H1 (cell line): ENCODE results near the gene FLRT1. TPM values are rescaled to one million over a fixed set of nuclear protein-coding genes. Genes with fewer than 3 reads are reported as not detected.

Experiments used
- BACH1 ChIP-seq: IDR thresholded peaks from 2 replicates; pipeline ENCODE4 v1.6.1; 2012; ENCODE audit warnings: low read length, improper control_type of control experiment
- MAFK ChIP-seq: IDR thresholded peaks from 2 replicates; pipeline ENCODE4 v1.6.1; 2012; ENCODE audit warnings: low read depth, mild to moderate bottlenecking, improper control_type of control experiment, low read length
- RAD21 ChIP-seq, 2 experiments: IDR thresholded peaks in 1 of 2; conservative IDR thresholded peaks in 1 of 2; 2 replicates each; pipeline ENCODE4 v1.6.1; 2011; ENCODE audit warnings: low read depth in 2 of 2, low read length in 2 of 2, improper control_type of control experiment in 1 of 2, inconsistent platforms in 1 of 2, mild to moderate bottlenecking in 1 of 2, moderate library complexity in 1 of 2
- RXRA ChIP-seq: IDR thresholded peaks from 2 replicates; pipeline ENCODE4 v1.6.1; 2011; ENCODE audit warnings: low read depth, mild to moderate bottlenecking, low read length, moderate library complexity; ENCODE audit not compliant: insufficient read depth
- SP1 ChIP-seq: IDR thresholded peaks from 2 replicates; pipeline ENCODE4 v1.6.1; 2011; ENCODE audit warnings: low read depth, low read length
- SUZ12 ChIP-seq: fragments of 200-600 bp; sonication (generic); IDR thresholded peaks from 2 replicates; pipeline ENCODE4 v1.6.1; 2012; ENCODE audit warnings: mild to moderate bottlenecking, inconsistent platforms, low read length, moderate library complexity, mixed read lengths
- polyA plus RNA-seq, 7 experiments: library from polyadenylated mRNA; depleted of rRNA in 3 of 7; stranded (reverse) in 5 of 7; unstranded in 2 of 7; fragments of >200 nt in 5 of 7; fragments of 200-250 nt in 2 of 7; gene quantifications; 1 replicate in 5 of 7; 2 replicates in 1 of 7; 4 replicates in 1 of 7; pipeline versions ENCODE4 v1.2.1 to v1.2.3, GENCODE V29; 2011 to 2013; ENCODE audit warnings: missing spikeins in 2 of 7, mixed read lengths in 2 of 7
- total RNA-seq: library from RNA; stranded (reverse); fragmentation: NEBNext Ultra II Directional; extraction: Animal tissue kit (Norgen Biotek cat#: 25700); gene quantifications from 2 replicates; pipeline ENCODE4 v1.2.1, GENCODE V29; 2021
- TF ChIP-seq, protein P1 (sequence below): fragments of 300-600 bp; sonication (generic); IDR thresholded peaks from 2 replicates; pipeline ENCODE4 v1.7.1; 2012; ENCODE audit warnings: low read length, moderate library complexity, mild to moderate bottlenecking, inconsistent platforms; ENCODE audit not compliant: insufficient replicate concordance
- TF ChIP-seq, protein P2 (sequence below): IDR thresholded peaks from 2 replicates; pipeline ENCODE4 v1.6.1; 2012; ENCODE audit warnings: inconsistent platforms

The FLRT1 gene
- total and polyA plus RNA-seq, 2 of the 8 experiments (the other 6 are each of a cell fraction or from before 2014, with no cell fraction given), result 0.14 to 0.28 TPM

DNA sequence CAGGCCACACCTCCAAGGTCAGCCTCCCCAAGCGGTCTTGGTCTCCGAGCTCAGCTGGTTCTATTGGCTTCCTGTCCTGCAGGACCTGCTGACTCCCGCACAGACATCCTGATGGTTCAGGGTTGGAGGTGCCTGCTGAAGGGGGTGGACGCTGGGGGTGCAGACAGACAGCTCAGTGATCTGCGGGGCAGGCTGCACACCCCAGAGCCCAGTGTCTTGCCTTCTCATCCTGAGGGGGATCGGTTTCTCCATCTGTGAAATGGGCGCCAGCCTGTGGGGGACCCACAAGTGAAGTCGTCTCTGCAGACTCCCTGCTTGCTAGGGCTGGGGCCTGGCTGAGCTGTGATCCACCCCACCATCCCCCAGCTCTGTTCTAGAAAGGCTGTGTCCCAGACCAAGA, 13.8 kb downstream of the FLRT1 start (continued):
- TF ChIP-seq, protein P1, sequence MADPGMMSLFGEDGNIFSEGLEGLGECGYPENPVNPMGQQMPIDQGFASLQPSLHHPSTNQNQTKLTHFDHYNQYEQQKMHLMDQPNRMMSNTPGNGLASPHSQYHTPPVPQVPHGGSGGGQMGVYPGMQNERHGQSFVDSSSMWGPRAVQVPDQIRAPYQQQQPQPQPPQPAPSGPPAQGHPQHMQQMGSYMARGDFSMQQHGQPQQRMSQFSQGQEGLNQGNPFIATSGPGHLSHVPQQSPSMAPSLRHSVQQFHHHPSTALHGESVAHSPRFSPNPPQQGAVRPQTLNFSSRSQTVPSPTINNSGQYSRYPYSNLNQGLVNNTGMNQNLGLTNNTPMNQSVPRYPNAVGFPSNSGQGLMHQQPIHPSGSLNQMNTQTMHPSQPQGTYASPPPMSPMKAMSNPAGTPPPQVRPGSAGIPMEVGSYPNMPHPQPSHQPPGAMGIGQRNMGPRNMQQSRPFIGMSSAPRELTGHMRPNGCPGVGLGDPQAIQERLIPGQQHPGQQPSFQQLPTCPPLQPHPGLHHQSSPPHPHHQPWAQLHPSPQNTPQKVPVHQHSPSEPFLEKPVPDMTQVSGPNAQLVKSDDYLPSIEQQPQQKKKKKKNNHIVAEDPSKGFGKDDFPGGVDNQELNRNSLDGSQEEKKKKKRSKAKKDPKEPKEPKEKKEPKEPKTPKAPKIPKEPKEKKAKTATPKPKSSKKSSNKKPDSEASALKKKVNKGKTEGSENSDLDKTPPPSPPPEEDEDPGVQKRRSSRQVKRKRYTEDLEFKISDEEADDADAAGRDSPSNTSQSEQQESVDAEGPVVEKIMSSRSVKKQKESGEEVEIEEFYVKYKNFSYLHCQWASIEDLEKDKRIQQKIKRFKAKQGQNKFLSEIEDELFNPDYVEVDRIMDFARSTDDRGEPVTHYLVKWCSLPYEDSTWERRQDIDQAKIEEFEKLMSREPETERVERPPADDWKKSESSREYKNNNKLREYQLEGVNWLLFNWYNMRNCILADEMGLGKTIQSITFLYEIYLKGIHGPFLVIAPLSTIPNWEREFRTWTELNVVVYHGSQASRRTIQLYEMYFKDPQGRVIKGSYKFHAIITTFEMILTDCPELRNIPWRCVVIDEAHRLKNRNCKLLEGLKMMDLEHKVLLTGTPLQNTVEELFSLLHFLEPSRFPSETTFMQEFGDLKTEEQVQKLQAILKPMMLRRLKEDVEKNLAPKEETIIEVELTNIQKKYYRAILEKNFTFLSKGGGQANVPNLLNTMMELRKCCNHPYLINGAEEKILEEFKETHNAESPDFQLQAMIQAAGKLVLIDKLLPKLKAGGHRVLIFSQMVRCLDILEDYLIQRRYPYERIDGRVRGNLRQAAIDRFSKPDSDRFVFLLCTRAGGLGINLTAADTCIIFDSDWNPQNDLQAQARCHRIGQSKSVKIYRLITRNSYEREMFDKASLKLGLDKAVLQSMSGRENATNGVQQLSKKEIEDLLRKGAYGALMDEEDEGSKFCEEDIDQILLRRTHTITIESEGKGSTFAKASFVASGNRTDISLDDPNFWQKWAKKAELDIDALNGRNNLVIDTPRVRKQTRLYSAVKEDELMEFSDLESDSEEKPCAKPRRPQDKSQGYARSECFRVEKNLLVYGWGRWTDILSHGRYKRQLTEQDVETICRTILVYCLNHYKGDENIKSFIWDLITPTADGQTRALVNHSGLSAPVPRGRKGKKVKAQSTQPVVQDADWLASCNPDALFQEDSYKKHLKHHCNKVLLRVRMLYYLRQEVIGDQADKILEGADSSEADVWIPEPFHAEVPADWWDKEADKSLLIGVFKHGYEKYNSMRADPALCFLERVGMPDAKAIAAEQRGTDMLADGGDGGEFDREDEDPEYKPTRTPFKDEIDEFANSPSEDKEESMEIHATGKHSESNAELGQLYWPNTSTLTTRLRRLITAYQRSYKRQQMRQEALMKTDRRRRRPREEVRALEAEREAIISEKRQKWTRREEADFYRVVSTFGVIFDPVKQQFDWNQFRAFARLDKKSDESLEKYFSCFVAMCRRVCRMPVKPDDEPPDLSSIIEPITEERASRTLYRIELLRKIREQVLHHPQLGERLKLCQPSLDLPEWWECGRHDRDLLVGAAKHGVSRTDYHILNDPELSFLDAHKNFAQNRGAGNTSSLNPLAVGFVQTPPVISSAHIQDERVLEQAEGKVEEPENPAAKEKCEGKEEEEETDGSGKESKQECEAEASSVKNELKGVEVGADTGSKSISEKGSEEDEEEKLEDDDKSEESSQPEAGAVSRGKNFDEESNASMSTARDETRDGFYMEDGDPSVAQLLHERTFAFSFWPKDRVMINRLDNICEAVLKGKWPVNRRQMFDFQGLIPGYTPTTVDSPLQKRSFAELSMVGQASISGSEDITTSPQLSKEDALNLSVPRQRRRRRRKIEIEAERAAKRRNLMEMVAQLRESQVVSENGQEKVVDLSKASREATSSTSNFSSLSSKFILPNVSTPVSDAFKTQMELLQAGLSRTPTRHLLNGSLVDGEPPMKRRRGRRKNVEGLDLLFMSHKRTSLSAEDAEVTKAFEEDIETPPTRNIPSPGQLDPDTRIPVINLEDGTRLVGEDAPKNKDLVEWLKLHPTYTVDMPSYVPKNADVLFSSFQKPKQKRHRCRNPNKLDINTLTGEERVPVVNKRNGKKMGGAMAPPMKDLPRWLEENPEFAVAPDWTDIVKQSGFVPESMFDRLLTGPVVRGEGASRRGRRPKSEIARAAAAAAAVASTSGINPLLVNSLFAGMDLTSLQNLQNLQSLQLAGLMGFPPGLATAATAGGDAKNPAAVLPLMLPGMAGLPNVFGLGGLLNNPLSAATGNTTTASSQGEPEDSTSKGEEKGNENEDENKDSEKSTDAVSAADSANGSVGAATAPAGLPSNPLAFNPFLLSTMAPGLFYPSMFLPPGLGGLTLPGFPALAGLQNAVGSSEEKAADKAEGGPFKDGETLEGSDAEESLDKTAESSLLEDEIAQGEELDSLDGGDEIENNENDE, result no peak
- no peak for TF ChIP-seq BACH1
- TF ChIP-seq SP1, result no peak
- TF ChIP-seq, protein P2, sequence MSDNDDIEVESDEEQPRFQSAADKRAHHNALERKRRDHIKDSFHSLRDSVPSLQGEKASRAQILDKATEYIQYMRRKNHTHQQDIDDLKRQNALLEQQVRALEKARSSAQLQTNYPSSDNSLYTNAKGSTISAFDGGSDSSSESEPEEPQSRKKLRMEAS, result no peak
- TF ChIP-seq SUZ12, result no peak
- no peak for TF ChIP-seq RXRA
- no peak for TF ChIP-seq RAD21 (IDR thresholded peaks at IDR 0.05 in 1 of 2, conservative IDR thresholded peaks at IDR 0.05 in 1 of 2; ENCODE audit: low read depth in 2 of 2, low read length in 2 of 2)
- TF ChIP-seq MAFK, result no peak
